T-helper 2 cell (primary cell): ENCODE measurements around the gene GSTM4.
A peak's percentile ranks its signal among the peaks of the same experiment; 100 is the strongest.
"Not testable (repeated sequence)": the region's sequence is repeated elsewhere in the genome, so short reads cannot be mapped to it uniquely, and the experiment has no call there.

ENCODE experiments used
- DNase-seq, 5 experiments: peaks; one replicate each; pipeline versions ENCODE4 v3.0.0 to v3.0.0-alpha.2; 2012 to 2022

GSTM4 gene

DNA sequence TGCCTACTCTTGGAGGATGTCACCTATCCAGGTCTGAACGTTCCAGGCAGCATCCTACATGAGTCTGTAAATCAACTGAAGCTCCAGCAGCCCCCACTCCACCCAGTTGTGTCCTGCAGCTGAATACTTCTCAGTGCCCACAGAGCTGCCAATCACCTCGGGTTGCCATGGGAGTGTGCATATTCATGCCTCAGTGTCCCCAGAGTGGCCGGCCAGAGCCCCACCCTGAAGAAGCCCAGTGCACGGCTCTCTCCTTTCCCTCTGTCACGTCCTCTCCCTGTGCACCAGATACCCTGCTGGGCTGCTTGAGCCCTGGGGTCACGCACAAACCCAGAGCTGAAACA is 16.1 kb upstream of the GSTM4 start:
- DNase-seq = no peak

- peak; percentile 66 to 93 (median 78) for DNase-seq
Observed at GRCh38 chr1:109640285-109640865, 15.5 kb upstream of the GSTM4 start.

DNA sequence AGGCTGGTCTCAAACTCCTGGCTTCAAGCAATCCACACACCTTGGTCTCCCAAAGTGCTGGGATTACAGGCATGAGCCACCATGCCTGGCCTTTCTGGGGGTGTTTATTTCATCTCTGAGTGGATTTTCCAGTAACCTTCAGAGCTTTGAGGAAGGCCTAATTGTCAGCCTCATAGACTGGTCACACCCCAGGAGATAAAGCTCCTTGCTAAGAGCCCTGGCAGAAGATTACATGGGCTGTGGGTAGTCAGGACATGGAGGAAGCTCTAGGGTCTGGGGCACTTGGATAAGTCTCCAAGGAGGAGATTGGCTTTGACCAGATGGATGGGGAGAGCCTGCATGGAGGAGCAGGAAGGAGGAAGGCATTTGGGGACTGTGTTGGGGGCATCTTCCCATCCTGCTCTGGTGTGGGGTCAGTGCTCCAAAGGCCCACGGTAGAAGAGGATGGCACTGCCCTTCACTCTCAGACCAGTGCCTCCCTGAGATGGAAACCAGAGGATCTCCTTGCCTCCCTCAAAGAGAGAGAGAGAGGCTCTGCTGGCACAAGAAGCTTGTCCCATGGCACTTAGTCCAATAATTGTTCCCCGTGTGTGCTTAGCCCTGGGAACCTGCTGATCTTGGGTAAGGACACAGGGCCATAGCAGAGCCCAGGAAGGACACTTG is 14.7 kb upstream of the GSTM4 start:
- no peak for DNase-seq

GRCh38 chr1:109641861-109642260 is 14.0 kb upstream of the GSTM4 start:
- DNase-seq = no peak

DNA sequence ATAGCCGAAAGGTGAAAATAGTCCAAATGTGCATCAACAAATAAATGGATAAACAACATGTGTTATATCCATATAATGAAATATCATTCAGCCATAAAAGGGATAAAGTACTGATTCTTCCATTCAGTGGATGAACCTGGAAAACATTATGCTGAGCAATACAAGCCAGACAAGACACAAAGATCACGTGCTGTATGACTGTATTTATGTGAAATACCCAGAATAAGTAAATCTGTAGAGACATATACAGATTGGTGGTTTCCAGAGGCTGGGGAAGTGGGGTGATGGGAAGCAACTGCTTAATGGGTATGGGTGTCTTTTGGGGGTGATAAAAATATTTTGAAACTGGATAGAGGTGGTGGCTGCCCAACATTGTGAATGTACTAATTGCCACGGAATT is 13.3 kb upstream of the GSTM4 start:
- no peak for DNase-seq

DNA sequence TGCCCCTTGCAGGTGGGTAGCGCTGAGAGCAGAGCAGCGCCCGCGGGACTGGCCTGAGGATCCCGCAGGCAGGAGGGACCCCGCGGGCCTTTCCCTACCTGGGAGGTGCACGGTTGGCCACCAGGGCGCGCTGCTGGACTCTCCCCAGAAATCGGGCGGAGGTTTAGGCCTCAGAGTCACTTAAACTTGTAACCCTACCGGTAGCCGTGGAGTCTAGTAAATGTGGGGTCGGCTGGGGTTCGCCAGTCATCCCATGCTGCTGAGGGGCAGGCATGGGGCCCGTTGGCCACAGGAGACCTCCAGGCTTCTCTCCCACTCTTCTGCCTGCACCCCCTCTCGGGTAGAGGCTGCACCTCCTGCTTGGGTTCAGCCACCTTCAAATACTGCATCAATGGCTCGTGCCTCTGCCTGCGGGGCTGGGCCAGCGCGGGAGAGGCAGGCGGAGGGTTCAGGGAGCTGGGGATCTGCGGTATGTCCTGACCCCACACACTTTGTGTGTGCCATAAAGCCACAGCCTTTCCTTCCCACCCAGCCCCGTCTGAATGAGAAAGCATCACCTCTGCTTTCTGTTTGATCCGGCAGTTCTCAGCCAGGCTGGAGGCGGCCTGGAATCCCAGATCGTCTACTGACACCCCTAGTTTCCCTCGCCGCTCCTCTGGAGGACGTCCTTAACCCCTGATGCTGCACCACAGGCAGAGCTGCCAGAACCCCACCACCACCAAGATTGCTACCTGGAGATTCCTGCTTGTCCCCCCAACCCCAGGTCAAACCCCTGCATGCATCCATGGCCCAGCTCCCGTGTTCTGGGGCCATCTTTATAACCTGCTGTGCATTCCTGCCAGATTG is 12.3 kb upstream of the GSTM4 start:
- peak; percentile 56 to 85 (median 75) for DNase-seq

DNA sequence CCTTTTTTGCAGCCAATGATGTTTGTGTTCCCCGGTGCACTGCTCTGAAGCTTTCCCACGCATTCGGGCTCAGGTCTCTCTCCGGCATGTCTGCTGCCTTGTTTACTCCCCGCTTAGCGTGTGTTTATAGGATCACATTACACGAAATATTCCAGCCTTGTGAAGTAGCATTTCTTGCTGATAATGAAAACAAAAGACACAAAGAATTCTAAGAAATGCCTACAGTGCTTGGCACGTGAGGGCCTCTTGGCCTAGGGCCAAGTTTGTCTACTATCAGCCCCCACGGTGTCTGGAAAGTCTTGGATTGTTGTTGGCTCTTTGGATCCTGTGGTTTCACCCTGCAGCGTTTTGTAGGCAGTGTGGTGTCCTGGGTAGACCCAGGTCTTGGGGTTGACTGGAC is 11.2 kb upstream of the GSTM4 start:
- DNase-seq = no peak

- DNase-seq = peak in 1 of 5 experiments; percentile 46
Observed at GRCh38 chr1:109649491-109649914, 6.4 kb upstream of the GSTM4 start.

DNA sequence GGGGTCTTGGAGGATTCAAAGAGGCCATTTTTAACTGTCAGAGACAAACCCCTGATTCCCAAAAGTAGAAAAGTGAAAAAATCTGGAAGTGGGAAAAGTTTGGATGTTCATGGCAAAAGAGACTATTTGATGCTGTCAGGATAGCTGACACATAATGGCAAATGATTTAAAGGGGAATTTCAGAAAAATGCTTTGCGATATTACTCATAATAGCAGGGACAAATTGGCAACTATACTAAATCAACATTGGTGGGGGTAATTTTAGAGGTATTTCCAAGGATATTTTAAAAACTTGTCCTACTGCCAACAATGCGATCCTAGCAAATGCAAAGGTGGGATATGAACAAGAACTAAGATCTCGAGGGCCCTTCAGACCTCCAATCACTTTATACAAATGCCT is 5.3 kb upstream of the GSTM4 start:
- DNase-seq = no peak

- no peak for DNase-seq
Observed at GRCh38 chr1:109652402-109652801, 3.5 kb upstream of the GSTM4 start.

GRCh38 chr1:109653306-109653705 is 2.6 kb upstream of the GSTM4 start:
- no peak for DNase-seq

DNA sequence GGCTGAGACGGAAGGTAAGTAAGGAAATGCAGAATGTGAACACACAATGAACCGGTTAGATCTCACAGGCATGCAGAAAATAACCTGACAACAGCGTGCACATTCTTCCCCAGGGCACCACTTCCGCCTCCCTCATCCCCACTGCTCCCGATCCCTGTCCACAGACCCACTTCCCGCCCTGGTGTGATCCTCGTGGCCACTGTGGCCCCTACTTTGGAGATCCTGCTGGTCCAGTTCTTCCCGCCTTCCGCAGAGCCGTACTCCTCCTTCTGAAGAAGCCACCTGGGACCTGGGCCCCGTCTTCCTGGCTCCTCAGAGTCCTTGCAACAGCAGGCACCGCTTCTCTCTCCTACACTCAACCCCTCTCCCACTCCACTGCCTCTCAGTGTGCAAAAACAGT is 1.4 kb upstream of the GSTM4 start:
- no peak for DNase-seq

- no peak for DNase-seq
Observed at GRCh38 chr1:109657395-109657794, 1.5 kb downstream of the GSTM4 start.

DNA sequence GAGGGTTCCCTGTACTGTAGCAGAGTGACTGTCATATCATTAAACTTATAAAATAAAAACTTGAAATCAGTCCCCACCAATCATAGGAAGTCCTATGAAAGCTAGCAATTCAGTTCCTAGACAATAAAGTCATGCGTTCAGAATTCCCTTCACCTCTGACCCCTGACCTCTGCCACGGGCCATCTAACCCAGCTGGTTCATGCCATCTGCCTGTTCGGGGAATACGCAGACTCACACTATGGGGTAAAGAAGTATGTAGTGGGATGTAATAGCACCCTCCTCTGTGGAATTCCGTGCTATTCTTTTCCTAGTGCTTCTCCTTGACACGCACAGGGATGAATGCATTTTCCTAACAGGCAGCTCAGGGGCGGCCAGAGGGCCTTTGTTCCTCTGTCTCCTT is 2.1 kb downstream of the GSTM4 start:
- no peak for DNase-seq

DNA sequence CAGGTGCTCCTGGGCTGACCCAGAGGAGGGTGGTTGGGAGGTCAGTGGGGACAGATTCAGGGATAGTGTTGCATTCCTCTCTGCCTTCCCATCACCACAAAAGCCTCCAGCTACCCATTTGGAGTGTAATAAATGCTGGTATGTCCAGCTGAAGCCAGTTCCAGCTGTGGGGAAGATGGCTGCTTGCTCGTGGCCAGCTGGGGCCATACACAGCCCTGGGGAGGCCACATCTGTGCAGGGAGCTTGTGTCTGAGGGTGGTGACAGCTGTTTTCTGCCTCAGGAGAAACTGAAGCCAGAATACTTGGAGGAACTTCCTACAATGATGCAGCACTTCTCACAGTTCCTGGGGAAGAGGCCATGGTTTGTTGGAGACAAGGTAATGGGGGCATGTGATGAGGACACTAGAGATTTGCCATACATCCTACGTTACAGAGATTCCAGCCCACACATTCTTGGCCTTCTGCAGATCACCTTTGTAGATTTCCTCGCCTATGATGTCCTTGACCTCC is 2.7 kb downstream of the GSTM4 start:
- DNase-seq = no peak

- DNase-seq = no peak
Observed at GRCh38 chr1:109659145-109659544, 3.2 kb downstream of the GSTM4 start.

GRCh38 chr1:109659997-109660690 is 4.2 kb downstream of the GSTM4 start:
- no peak for DNase-seq

DNA sequence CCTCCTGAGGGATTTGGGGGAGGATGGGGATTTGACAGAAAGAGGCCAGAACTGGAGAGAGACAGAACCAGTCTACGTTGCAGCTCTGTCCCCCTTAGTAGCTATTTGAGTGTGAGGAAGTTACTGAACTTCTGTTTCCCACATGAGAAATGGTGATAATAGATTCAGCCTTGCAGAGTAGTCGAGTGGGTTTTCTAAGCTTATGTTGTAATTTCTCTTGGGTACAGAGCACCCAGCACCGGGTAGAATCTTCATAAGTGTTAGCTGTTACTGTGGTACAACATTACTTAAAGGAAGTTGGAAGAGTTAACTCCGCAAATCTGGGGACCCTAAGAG is 4.8 kb downstream of the GSTM4 start:
- not testable (repeated sequence) for DNase-seq

DNA sequence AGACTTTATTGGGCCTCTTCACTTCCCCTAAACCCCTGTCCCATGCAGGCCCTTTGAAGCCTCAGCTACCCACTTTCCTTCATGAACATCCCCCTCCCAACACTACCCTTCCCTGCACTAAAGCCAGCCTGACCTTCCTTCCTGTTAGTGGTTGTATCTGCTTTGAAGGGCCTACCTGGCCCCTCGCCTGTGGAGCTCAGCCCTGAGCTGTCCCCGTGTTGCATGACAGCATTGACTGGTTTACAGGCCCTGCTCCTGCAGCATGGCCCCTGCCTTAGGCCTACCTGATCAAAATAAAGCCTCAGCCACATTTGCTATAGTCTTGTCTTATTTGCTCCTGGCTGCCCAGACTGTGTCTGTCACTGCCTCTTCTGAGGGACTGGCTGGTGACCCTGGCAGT is 5.5 kb downstream of the GSTM4 start:
- no peak for DNase-seq

DNA sequence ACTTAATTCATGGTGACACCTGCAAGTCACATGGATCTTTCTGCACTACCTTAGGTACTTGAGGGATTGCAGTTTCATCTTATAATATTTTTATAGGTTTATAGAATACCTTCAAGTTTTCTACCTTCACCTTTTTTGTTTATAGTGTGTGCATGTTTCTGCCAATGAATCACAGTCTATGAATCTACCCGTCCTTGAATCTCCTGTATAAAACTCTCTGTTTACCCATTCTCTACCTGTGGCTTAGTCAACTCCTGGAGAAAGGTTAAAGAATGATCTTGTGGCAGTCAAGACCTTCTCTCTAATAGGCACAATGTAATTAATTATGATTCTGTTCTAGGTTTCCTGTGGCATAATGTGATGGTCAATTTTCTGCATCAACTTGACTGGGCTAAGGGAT is 8.8 kb downstream of the GSTM4 start:
- DNase-seq = no peak

DNA sequence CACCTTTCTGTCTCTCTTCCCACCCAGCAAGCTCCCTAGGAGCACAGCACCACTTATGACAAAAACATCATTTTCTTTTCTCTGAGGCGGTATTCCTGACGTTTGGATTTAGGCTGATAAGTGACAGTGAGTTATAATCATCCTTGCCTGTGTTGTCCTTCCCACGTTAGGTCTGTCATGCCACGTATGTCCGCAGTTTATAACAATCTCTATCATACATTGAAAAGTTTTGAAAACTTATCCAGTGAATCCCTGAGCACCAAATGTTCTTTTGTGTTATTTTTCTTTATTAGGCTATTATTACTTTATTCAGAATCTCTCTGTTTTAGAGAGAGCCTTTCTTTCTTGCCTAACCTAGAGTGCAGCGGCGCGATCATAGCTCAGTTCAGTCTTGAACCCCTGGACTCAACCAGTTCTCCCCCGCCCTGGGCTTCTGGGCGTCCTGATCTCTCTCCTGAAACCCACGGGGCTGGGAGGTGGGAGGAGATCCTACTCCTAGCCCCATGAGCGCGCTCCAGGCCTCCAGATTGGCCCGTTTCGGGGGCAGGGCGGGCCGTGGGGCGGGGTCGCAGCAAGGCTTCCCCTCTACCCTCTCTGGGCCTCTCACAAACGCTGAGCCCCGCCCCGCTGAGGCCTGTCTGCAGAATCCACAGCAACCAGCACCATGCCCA is 11.7 kb downstream of the GSTM4 start, which contains the start of gene GSTM2:
TSS of gene GSTM2 (plus strand) at position 606 of the 671 bp plus-strand sequence. CDS start at position 665, 59 bp downstream.
- peak; percentile 24 to 84 (median 63) for DNase-seq

- DNase-seq = no peak
Observed at GRCh38 chr1:109668123-109668775, 12.3 kb downstream of the GSTM4 start.
